ENCODE results near the gene KRTAP12-1. TPM values are rescaled to one million over a fixed set of nuclear protein-coding genes. Genes with fewer than 3 reads are reported as not detected.

KRTAP12-1 gene
- total RNA-seq, 1 experiment from 2014 or later = 0.63 TPM

- TF ChIP-seq USF2 (CRISPR knock-in tag; IDR thresholded peaks at IDR 0.05) (no peak), STAT6 (CRISPR knock-in tag; conservative IDR thresholded peaks at IDR 0.05; ENCODE audit: low read depth) (no peak)
Observed at GRCh38 chr21:44729336-44730027, 47.5 kb upstream of the KRTAP12-1 start (continued).

- peaks cover 5% of the 10 kb centered on the region; the same call in 1 of the 2 replicates for H3K4me1 Mint-ChIP-seq
- H3K36me3 Mint-ChIP-seq = no peaks in the 10 kb centered on the region
- H3K27ac Mint-ChIP-seq = no peak overlapping the region
- no peak for TF ChIP-seq PRDM15 (CRISPR knock-in tag; IDR thresholded peaks at IDR 0.05)
- TF ChIP-seq TEAD1 (CRISPR knock-in tag; IDR thresholded peaks at IDR 0.05) = no peak
- TF ChIP-seq TP53 (CRISPR knock-in tag; IDR thresholded peaks at IDR 0.05) = no peak
- no peak for TF ChIP-seq ZNF219 (CRISPR knock-in tag; IDR thresholded peaks at IDR 0.05; ENCODE audit: borderline replicate concordance)
- TF ChIP-seq FOXJ3 (CRISPR knock-in tag; IDR thresholded peaks at IDR 0.05; ENCODE audit: borderline replicate concordance) = no peak
- TF ChIP-seq ATF2 (CRISPR knock-in tag; IDR thresholded peaks at IDR 0.05; ENCODE audit: borderline replicate concordance, low read depth) = no peak
- no peak for TF ChIP-seq FOXK1 (CRISPR knock-in tag; IDR thresholded peaks at IDR 0.05)
- no peak for TF ChIP-seq ZBTB21 (CRISPR knock-in tag; IDR thresholded peaks at IDR 0.05; ENCODE audit: borderline replicate concordance)
- no peak for TF ChIP-seq ARID4B (CRISPR knock-in tag; IDR thresholded peaks at IDR 0.05; ENCODE audit: borderline replicate concordance)
- ATAC-seq = no peak
- ChIA-PET POLR2A (no interaction called here), CTCF (no interaction called here)
- H3K9me3 Mint-ChIP-seq = peaks cover 6% of the 10 kb centered on the region
- DNase-seq (ENCODE audit: low spot score) = no peak
- peaks cover 3% of the 10 kb centered on the region for H3K27me3 Mint-ChIP-seq (ENCODE audit: low read depth)
- H3K4me3 Mint-ChIP-seq = no peak overlapping the region
Observed at GRCh38 chr21:44728716-44729115, 46.8 kb upstream of the KRTAP12-1 start.
